GM18909 (cell line): ENCODE data around the gene ECM2.
"Not testable (repeated sequence)": the region's sequence is repeated elsewhere in the genome, so short reads cannot be mapped to it uniquely, and the experiment has no call there.

Source experiments
- ATAC-seq: cut with Tn5 transposase; IDR thresholded peaks from one replicate; pipeline ENCODE4 v1.9.1; 2021; ENCODE audit warnings: mild to moderate bottlenecking; ENCODE audit not compliant: unreplicated experiment, poor library complexity

The ECM2 gene

GRCh38 chr9:92535940-92536850 lies at the start of gene ECM2:
Gene ECM2 (minus strand): TSS chr9:92535990. CDS start chr9:92522866, 13,124 bp downstream.
- no peak for ATAC-seq

- ATAC-seq, result no peak
Observed at GRCh38 chr9:92576175-92576574, 40.4 kb upstream of the ECM2 start.

- ATAC-seq, result not testable (repeated sequence)
Observed at GRCh38 chr9:92573612-92574011, 37.8 kb upstream of the ECM2 start.

GRCh38 chr9:92571871-92572270 lies 36.1 kb upstream of the ECM2 start:
- not testable (repeated sequence) for ATAC-seq

- ATAC-seq, result no peak
Observed at GRCh38 chr9:92564982-92565381, 29.2 kb upstream of the ECM2 start.

- ATAC-seq, result no peak
Observed at GRCh38 chr9:92564504-92564903, 28.7 kb upstream of the ECM2 start.

GRCh38 chr9:92563116-92564100 lies 27.6 kb upstream of the ECM2 start:
- ATAC-seq, result no peak

GRCh38 chr9:92562461-92562967 lies 26.7 kb upstream of the ECM2 start:
- ATAC-seq, result no peak

GRCh38 chr9:92561374-92562330 lies 25.9 kb upstream of the ECM2 start:
- no peak for ATAC-seq

- ATAC-seq, result no peak
Observed at GRCh38 chr9:92558612-92559374, 23.0 kb upstream of the ECM2 start.

GRCh38 chr9:92550765-92551164 lies 15.0 kb upstream of the ECM2 start:
- ATAC-seq, result no peak

- no peak for ATAC-seq
Observed at GRCh38 chr9:92547356-92547755, 11.6 kb upstream of the ECM2 start.

GRCh38 chr9:92545002-92545510 lies 9.3 kb upstream of the ECM2 start:
- no peak for ATAC-seq

GRCh38 chr9:92543972-92544371 lies 8.2 kb upstream of the ECM2 start:
- ATAC-seq, result no peak

GRCh38 chr9:92538541-92538940 lies 2.8 kb upstream of the ECM2 start:
- ATAC-seq, result no peak

GRCh38 chr9:92534674-92535073 lies 1.1 kb downstream of the ECM2 start:
- no peak for ATAC-seq

GRCh38 chr9:92534204-92534603 lies 1.6 kb downstream of the ECM2 start:
- no peak for ATAC-seq

GRCh38 chr9:92530893-92531292 lies 4.9 kb downstream of the ECM2 start:
- no peak for ATAC-seq

GRCh38 chr9:92529124-92529523 lies 6.7 kb downstream of the ECM2 start:
- ATAC-seq, result no peak
